AG04450 (cell line): Measurements from ENCODE around the gene SH3PXD2A. TPM values are rescaled to one million over a fixed set of nuclear protein-coding genes. Genes with fewer than 3 reads are reported as not detected.
"Not testable (repeated sequence)": the region's sequence is repeated elsewhere in the genome, so short reads cannot be mapped to it uniquely, and the experiment has no call there.

Source experiments
- CTCF ChIA-PET: fragments of 300-600, 350-600 bp; formaldehyde crosslinking; extraction: SDS; loops from one replicate; lab custom pipeline; 2022; ENCODE audit warnings: antibody characterized with exemption, inconsistent platforms; lab: Charles Lee
- POLR2A ChIA-PET: fragments of 350-600 bp; formaldehyde crosslinking; extraction: SDS; loops from one replicate; lab custom pipeline; 2021; ENCODE audit warnings: antibody characterized with exemption, inconsistent platforms; lab: Yijun Ruan, JAX
- DNase-seq: peaks from one replicate; pipeline ENCODE4 v3.0.0-alpha.2; 2011; ENCODE audit warnings: low read depth, low spot score
- H3K27ac ChIP-seq: one replicate; pipeline ENCODE4 v1.5.1; 2012; ENCODE audit warnings: low read depth, low read length, control low read depth
- H3K27me3 ChIP-seq: one replicate; pipeline ENCODE4 v1.6.0; 2012; ENCODE audit warnings: low read length; ENCODE audit not compliant: control insufficient read depth, insufficient read depth
- H3K4me3 ChIP-seq: 2 replicates; pipeline ENCODE4 v1.5.1; 2011; ENCODE audit warnings: mild to moderate bottlenecking, low read depth, low read length, control low read depth
- H3K9me3 ChIP-seq: 2 replicates; pipeline ENCODE4 v1.5.1; 2012; ENCODE audit warnings: low read length; ENCODE audit not compliant: control insufficient read depth, insufficient read depth
- CTCF ChIP-seq: IDR thresholded peaks from 2 replicates; pipeline ENCODE4 v1.5.1; 2011; ENCODE audit warnings: low read depth, low read length, control low read depth, inconsistent platforms
- polyA plus RNA-seq: library from polyadenylated mRNA; depleted of rRNA; stranded (reverse); fragments of >200 nt; gene quantifications from 2 replicates; pipeline ENCODE4 v1.2.3, GENCODE V29; 2011

Gene SH3PXD2A
- polyA plus RNA-seq, 1 experiment: 22.9 TPM

- no peaks in the 10 kb centered on the region for H3K27me3 ChIP-seq
- no peak overlapping the region for H3K4me3 ChIP-seq
- DNase-seq: no peak
- H3K27ac ChIP-seq: no peak overlapping the region
- no peak for TF ChIP-seq CTCF
- no peaks in the 10 kb centered on the region; the same call in 1 of the 2 replicates for H3K9me3 ChIP-seq
- ChIA-PET POLR2A (no interaction called here), CTCF (no interaction called here)
Observed at GRCh38 chr10:103762162-103762561, 93.2 kb downstream of the SH3PXD2A start.

GRCh38 chr10:103761075-103761920, 94.1 kb downstream of the SH3PXD2A start:
- no peak for DNase-seq
- no peak overlapping the region for H3K4me3 ChIP-seq
- no peaks in the 10 kb centered on the region; the same call in 1 of the 2 replicates for H3K9me3 ChIP-seq
- ChIA-PET POLR2A (no interaction called here), CTCF (interaction anchor here (0.8 kb wide), 1 partner anchor 9 kb away, joined by 3 read pairs; no protein-coding TSS in a partner anchor)
- peak; percentile 3; the same call in 1 of the 2 replicates for TF ChIP-seq CTCF
- no peak overlapping the region for H3K27ac ChIP-seq
- no peaks in the 10 kb centered on the region for H3K27me3 ChIP-seq

GRCh38 chr10:103760233-103760632, 95.1 kb downstream of the SH3PXD2A start:
- POLR2A ChIA-PET, H3K9me3 ChIP-seq, H3K27me3 ChIP-seq, DNase-seq, H3K4me3 ChIP-seq, H3K27ac ChIP-seq: not testable (repeated sequence)
- CTCF ChIA-PET: interaction anchor here (0.8 kb wide), 1 partner anchor 8 kb away, joined by 3 read pairs; no protein-coding TSS in a partner anchor

- CTCF ChIA-PET: interaction anchor here (0.7 to 2.3 kb wide), 5 partner anchors 22 to 160 kb away, joined by 3 to 7 read pairs (median 4); no protein-coding TSS in a partner anchor
- POLR2A ChIA-PET: interaction anchor here (1.0 to 2.7 kb wide), 4 partner anchors 13 to 95 kb away, joined by 3 to 24 read pairs (median 8); no protein-coding TSS in a partner anchor
- no peak for TF ChIP-seq CTCF
- H3K9me3 ChIP-seq: no peaks in the 10 kb centered on the region; the same call in 1 of the 2 replicates
- H3K4me3 ChIP-seq: no peak overlapping the region
- no peaks in the 10 kb centered on the region for H3K27me3 ChIP-seq
- peak; percentile 61 for DNase-seq
- peak overlapping the region; percentile 96 for H3K27ac ChIP-seq
Observed at GRCh38 chr10:103759100-103759781, 96.1 kb downstream of the SH3PXD2A start.

GRCh38 chr10:103758294-103758681, 97.1 kb downstream of the SH3PXD2A start:
- no peak for DNase-seq
- H3K27me3 ChIP-seq: no peaks in the 10 kb centered on the region
- POLR2A ChIA-PET: interaction anchor here (0.6 to 2.7 kb wide), 5 partner anchors 9 to 96 kb away, joined by 3 to 24 read pairs (median 7); no protein-coding TSS in a partner anchor
- H3K4me3 ChIP-seq: no peak overlapping the region
- H3K9me3 ChIP-seq: no peaks in the 10 kb centered on the region; the same call in 1 of the 2 replicates
- CTCF ChIA-PET: interaction anchor here (0.7 to 2.3 kb wide), 5 partner anchors 23 to 160 kb away, joined by 3 to 7 read pairs (median 4); no protein-coding TSS in a partner anchor
- H3K27ac ChIP-seq: peak overlapping the region; percentile 96
- no peak for TF ChIP-seq CTCF
